ENCODE measurements around the gene CNGB1. TPM values are rescaled to one million over a fixed set of nuclear protein-coding genes. Genes with fewer than 3 reads are reported as not detected.
"Not testable (repeated sequence)": the region's sequence is repeated elsewhere in the genome, so short reads cannot be mapped to it uniquely, and the experiment has no call there.

Gene CNGB1
- total and polyA plus RNA-seq, 10 donors: 0.02 to 0.12 TPM; not detected in 8

DNA sequence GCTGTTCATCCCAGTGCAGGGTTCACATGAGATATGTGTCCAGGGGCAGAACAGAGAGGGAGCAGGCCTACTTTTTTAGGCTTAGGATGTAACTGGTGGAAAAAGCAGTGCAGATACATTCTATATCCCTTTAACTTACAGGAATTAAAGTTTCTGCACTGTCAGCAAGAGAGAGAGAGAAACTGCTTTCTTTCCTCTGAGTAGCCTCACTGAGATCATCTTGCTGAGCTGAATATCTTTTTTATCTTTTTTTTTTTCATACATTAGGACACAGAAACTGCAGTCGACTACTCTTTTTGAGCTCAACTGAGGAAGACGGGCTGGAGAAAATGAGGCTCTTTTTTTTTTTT, 50.1 kb downstream of the CNGB1 start:
- Histone ChIP-seq H3K36me3 (no peaks in the 10 kb centered on the region), H3K27ac (no peak overlapping the region), H3K4me1 (no peaks in the 10 kb centered on the region), H3K4me3 (no peak overlapping the region), H3K27me3 (replicated peaks in 1 of 7) (peaks cover 0 to 8% (median 0%) of the 10 kb centered on the region in 7 donors), H3K9me3 (peaks cover 0 to 12% (median 3%) of the 10 kb centered on the region in 8 donors)
- no peak for DNase-seq
- WGBS, 5 donors: 68 to 95% (median 79%) methylated on average over 2 of the region's 2 CpGs
- TF ChIP-seq POLR2A (IDR thresholded peaks at IDR 0.05) (no peak), POLR2AphosphoS5 (IDR thresholded peaks at IDR 0.05) (no peak)
- TF ChIP-seq, protein P1, sequence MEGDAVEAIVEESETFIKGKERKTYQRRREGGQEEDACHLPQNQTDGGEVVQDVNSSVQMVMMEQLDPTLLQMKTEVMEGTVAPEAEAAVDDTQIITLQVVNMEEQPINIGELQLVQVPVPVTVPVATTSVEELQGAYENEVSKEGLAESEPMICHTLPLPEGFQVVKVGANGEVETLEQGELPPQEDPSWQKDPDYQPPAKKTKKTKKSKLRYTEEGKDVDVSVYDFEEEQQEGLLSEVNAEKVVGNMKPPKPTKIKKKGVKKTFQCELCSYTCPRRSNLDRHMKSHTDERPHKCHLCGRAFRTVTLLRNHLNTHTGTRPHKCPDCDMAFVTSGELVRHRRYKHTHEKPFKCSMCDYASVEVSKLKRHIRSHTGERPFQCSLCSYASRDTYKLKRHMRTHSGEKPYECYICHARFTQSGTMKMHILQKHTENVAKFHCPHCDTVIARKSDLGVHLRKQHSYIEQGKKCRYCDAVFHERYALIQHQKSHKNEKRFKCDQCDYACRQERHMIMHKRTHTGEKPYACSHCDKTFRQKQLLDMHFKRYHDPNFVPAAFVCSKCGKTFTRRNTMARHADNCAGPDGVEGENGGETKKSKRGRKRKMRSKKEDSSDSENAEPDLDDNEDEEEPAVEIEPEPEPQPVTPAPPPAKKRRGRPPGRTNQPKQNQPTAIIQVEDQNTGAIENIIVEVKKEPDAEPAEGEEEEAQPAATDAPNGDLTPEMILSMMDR (IDR thresholded peaks at IDR 0.05 in 8 of 11, conservative IDR thresholded peaks at IDR 0.05 in 3 of 11): no peak
- intact Hi-C loops (cut with DNase I; ENCODE audit: low total_unique reads): no loop called here

DNA sequence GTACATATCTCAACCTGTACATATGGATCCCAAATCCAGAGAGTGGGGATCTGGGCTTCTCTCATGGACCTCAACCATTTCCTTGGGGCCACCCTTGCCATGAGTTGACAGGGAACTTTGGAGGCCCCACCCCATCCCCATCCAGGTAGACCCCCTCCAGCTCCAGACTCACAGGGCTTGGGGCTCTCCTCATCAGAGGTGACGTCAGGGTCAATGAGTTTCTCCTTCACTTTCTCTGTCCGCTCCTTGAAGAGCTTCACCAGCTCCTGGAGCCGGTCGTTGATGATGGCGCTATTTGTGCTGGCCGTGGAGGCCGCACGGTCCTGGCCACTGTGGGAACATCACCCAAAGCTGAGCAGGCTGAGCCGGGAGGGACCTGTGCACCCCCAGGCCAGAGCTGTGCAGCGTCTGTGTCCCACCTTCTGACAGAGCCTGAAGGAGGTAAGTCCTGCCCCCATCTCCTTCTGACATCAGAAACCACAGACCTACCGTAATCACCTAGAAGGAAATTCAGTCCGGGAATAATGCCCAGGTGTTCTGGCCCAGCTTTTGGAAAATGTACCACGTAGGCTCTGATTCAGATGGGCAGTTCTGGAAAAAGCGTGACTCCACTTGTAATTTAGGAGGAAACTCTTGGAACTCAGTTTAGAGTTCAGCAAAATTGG, 50.6 kb downstream of the CNGB1 start:
- Histone ChIP-seq H3K36me3 (no peaks in the 10 kb centered on the region), H3K27ac (no peak overlapping the region), H3K27me3 (replicated peaks in 1 of 7) (peaks cover 0 to 5% (median 0%) of the 10 kb centered on the region in 7 donors), H3K4me3 (no peak overlapping the region), H3K9me3 (peaks cover 0 to 12% (median 3%) of the 10 kb centered on the region in 8 donors), H3K4me1 (no peaks in the 10 kb centered on the region)
- 80 to 90% (median 86%) methylated on average over 6 to 14 of the region's 14 CpGs for WGBS, 5 donors
- DNase-seq: no peak
- intact Hi-C loops (cut with DNase I; ENCODE audit: low total_unique reads): no loop called here
- TF ChIP-seq POLR2AphosphoS5 (IDR thresholded peaks at IDR 0.05) (no peak), POLR2A (IDR thresholded peaks at IDR 0.05) (no peak)
- TF ChIP-seq, protein P1 (IDR thresholded peaks at IDR 0.05 in 8 of 11, conservative IDR thresholded peaks at IDR 0.05 in 3 of 11): no peak

DNA sequence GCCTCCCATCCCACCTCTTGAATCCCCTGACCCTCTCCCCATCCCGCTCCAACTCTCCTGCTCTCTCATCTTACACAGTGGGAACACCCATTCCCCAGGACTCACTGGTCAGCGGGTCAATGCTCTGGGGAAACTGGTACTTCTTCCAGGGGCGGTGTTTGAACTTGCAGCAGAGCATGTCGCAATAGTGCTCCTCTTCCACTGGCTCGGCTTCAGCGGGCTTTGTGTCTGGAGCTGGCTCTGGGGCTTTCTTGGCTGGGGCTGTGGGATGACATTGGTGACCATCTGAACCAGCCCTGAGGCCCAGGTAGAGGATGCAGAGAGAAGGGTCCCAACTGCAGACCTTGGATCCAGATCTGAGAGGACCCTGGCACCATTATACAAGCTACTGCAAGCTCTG, 51.9 kb downstream of the CNGB1 start:
- H3K27me3 ChIP-seq (replicated peaks in 1 of 7): peaks cover 0 to 8% (median 0%) of the 10 kb centered on the region in 7 donors
- no peak overlapping the region for H3K27ac ChIP-seq
- H3K36me3 ChIP-seq: no peaks in the 10 kb centered on the region
- H3K4me1 ChIP-seq: no peaks in the 10 kb centered on the region
- intact Hi-C loops (cut with DNase I; ENCODE audit: low total_unique reads): no loop called here
- TF ChIP-seq, protein P1 (IDR thresholded peaks at IDR 0.05 in 8 of 11, conservative IDR thresholded peaks at IDR 0.05 in 3 of 11): no peak
- TF ChIP-seq POLR2AphosphoS5 (IDR thresholded peaks at IDR 0.05) (no peak), POLR2A (IDR thresholded peaks at IDR 0.05) (no peak)
- WGBS, 5 donors: 80 to 95% (median 82%) methylated on average over 6 of the region's 6 CpGs
- DNase-seq: no peak
- peaks cover 0 to 12% (median 3%) of the 10 kb centered on the region in 8 donors for H3K9me3 ChIP-seq
- no peak overlapping the region for H3K4me3 ChIP-seq

DNA sequence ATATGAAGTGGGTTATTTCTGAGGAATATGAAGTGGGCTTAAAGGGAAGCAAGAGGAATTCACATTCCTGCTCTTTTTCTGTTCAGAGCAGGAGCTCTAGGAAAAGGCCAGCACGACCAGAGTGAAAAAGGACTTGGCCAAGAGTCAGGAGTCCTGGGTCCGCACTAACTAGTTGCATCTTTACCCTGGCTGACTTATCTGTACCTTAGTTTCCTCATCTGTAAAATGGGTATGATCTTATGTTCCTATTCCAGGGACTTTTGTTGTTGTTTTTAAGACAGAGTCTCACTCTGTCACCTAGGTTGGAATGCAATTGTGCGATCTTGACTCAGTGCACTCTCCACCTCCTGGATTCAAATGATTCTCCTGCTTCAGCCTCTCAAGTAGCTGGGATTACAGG, 52.5 kb downstream of the CNGB1 start:
- no peak overlapping the region for H3K4me3 ChIP-seq
- DNase-seq: no peak

DNA sequence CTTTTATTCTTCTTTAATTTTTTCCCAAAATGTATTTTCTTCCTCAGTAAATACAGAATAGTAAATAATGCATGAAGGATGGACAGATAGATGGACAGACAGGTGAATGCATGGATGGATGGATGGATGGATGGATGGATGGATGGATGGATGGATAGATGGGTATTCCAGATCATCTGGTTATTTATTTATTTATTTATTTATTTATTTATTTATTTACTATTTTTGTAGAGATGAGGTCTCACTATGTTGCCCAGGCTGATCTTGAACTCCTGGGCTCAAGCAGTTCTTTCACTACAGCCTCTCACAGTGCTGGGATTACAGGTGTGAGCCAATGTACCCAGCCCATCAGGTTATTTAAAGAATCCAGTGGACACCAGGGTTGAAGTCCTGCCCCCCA, 53.0 kb downstream of the CNGB1 start:
- H3K9me3 ChIP-seq: peaks cover 0 to 12% (median 3%) of the 10 kb centered on the region in 8 donors
- H3K27me3 ChIP-seq (replicated peaks in 1 of 7); H3K4me3 ChIP-seq; DNase-seq; H3K27ac ChIP-seq; intact Hi-C loops (cut with DNase I; ENCODE audit: low total_unique reads); H3K4me1 ChIP-seq; H3K36me3 ChIP-seq: not testable (repeated sequence)

More for the DNA sequence above, 52.5 kb downstream of the CNGB1 start:
- no peaks in the 10 kb centered on the region for H3K4me1 ChIP-seq
- TF ChIP-seq POLR2A (IDR thresholded peaks at IDR 0.05) (no peak), POLR2AphosphoS5 (IDR thresholded peaks at IDR 0.05) (no peak)
- TF ChIP-seq, protein P1 (IDR thresholded peaks at IDR 0.05 in 8 of 11, conservative IDR thresholded peaks at IDR 0.05 in 3 of 11): no peak
- no peak overlapping the region for H3K27ac ChIP-seq
- H3K36me3 ChIP-seq: no peaks in the 10 kb centered on the region
- 70 to 88% (median 83%) methylated on average over 3 of the region's 3 CpGs for WGBS, 5 donors
- intact Hi-C loops (cut with DNase I; ENCODE audit: low total_unique reads): no loop called here
- H3K9me3 ChIP-seq: peaks cover 0 to 12% (median 3%) of the 10 kb centered on the region in 8 donors
- peaks cover 0 to 8% (median 0%) of the 10 kb centered on the region in 7 donors for H3K27me3 ChIP-seq (replicated peaks in 1 of 7)

DNA sequence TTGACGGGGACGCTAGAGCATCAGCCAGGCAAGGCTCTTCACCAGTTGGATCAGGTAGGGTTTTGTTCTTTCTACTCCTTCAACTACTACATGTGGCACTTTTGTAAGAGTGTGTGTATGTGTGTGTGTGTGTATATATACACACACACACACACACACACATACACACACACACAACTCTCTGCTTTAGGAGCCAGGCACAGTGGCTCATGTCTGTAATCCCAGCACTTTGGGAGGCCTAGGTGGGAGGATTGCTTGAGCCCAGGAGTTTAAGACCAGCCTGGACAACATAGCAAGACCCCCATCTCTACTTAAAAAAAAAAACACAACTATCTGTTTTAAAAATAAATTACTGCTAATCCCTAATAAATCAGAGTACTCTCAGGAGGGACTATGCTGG, 53.4 kb downstream of the CNGB1 start:
- DNase-seq; H3K4me3 ChIP-seq; H3K27ac ChIP-seq; H3K27me3 ChIP-seq (replicated peaks in 1 of 7); H3K4me1 ChIP-seq; H3K36me3 ChIP-seq; intact Hi-C loops (cut with DNase I; ENCODE audit: low total_unique reads): not testable (repeated sequence)
- H3K9me3 ChIP-seq: peaks cover 0 to 12% (median 3%) of the 10 kb centered on the region in 8 donors
- WGBS, 5 donors: 83 to 97% (median 92%) methylated on average over 2 of the region's 2 CpGs
